Muscle of arm (tissue), 12 donors: ENCODE measurements around the gene CDK9. TPM values are rescaled to one million over a fixed set of nuclear protein-coding genes. Genes with fewer than 3 reads are reported as not detected.
"Not testable (repeated sequence)": the region's sequence is repeated elsewhere in the genome, so short reads cannot be mapped to it uniquely, and the experiment has no call there.

ENCODE experiments used
- DNase-seq: peaks from one replicate; pipeline ENCODE4 v3.0.0-alpha.2; 2013
- polyA plus RNA-seq, 12 donors: library from polyadenylated mRNA; unstranded; fragments of 120-200 nt; gene quantifications; one replicate each; pipeline ENCODE4 v1.2.1, GENCODE V29; 2013; ENCODE audit not compliant: insufficient read length in 12 of 12

The CDK9 gene
- polyA plus RNA-seq, 12 donors: 29.1 to 50.2 (median 38.6) TPM; not detected in 1

DNA sequence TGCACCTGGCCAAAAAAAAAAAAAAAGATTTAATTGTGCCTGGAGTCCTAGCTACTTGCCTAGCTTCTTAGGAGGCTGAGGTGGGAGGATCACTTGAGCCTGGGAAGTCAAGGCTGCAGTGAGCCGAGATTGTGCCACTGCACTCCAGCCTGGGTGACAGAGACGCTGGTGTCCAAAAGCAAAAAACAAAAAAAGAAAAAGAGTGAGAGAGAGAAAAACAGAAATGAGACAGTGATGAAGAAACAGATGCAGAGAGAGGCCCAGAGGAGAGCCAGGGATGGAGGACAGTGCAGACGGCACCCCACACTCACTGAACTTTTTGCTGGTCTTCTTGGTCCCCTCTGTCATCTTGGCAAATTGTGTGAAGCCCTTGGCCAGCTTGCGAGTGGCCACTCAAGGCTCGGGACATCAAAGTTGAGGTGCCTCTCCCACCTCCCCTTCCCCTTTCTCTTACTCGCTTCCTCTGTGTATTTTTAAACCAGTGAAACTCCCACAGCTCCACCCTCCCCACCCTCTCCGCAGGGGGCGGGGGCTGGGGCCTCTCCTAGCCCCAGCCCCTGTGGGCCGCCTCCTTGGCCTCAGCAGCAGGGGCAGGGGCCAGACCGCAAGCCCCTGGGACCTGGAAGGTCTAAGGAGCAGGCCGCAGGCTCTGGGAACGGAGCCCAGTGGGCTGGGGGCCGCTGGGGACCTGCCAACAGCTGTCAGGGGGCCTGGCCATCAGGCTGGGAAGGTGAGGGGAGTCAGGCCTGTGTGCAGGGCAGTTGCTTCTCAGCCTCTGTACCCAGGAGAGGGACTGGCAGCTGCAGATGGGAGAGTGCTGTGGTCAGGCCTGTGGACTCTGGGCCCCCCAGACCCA lies 7.3 kb upstream of the CDK9 start, which contains the start of gene SH2D3C:
TSS of gene SH2D3C (minus strand) at position 387 of the 856 bp plus-strand sequence. CDS start at position 348, 39 bp downstream.
- DNase-seq: no peak

DNA sequence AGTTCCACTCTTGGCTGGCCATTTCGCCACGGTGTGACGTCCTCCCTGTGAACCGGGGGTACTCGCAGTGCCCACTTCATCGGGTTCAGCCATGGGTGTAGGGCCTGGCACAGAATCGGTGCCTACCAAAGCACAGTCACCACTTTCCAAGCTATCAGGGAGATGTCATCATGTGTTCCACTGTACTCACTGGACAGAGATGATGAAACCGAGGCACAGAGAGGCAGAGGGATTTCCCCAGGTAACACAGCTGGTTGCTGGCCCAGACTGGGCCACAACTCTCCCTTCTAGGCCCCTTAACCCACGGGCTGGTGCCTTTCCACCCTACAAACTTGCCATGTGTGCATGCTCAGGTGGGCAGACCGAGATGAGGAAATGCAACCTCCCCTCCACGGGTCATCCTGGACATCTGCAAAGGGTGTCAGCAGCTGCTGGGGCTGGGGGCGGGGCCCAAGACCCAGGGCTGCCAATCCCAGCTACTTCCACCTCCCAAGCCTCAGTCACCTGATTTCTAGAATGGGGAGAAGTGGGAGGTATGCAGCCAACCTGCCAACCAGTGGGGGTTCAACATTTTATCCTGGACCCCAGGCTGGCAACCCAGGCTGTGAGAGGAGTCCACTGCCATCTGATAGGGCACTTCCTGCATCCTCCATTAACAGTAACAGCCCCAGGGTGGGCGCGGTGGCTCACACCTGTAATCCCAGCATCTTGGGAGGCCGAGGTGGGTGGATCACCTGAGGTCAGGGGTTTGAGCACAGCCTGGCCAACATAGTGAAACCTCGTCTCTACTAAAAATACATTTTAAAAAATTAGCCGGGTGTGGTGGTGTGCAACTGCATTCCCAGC lies 6.5 kb upstream of the CDK9 start:
- DNase-seq: no peak

DNA sequence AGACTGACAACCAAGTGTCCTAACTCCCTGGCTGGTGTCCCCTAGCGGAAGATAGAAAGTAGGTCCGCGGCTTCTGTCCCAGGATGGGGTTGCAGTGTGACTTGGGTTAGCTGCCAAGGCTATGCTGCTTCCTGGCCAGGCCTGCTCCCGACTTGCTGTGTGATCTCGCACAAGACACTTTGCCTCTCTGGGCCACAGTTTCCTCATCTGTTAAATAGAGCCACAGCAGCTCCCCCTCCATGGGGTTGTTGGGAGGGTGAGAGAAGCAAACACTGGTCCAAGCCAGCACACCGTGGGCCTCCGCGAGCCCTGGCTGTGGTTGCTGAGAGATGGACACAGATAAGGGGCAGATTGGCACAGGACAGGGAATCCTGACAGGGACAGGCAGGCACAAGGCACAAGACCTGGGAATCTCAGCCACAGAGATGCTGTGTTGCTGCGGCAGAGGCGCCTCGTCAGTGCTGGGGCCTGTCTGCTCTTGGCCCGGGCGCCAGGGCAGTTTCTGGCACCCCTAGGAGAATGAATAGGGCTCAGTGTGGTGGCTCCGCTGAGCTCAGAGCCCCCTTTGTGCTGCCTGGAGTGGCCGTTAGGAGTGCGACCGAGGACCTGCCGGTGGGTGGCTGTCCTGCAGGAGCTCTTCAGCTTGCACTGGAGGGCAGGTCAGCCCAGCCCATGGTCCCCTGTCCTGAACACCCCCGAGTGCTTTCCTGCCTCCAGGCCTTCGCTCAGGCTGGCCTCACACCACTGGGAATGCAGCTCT lies 5.5 kb upstream of the CDK9 start:
- no peak for DNase-seq

DNA sequence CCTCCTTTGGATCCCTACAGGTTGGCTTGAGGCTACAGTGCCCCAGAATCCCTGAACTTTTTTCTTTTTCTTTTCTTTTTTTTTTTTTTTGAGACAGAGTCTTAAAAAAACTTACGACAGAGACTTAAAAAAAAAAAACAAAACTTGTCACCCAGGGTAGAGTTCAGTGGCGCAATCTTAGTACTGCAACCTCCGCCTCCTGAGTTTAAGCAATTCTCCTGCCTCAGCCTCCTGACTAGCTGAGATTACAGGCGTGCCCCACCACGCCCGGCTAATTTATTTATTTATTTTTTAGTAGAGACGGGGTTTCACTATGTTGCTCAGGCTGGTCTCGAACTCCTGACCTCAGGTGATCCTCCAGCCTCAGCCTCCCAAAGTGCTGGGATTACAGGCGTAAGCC lies 4.9 kb upstream of the CDK9 start:
- DNase-seq: not testable (repeated sequence)

DNA sequence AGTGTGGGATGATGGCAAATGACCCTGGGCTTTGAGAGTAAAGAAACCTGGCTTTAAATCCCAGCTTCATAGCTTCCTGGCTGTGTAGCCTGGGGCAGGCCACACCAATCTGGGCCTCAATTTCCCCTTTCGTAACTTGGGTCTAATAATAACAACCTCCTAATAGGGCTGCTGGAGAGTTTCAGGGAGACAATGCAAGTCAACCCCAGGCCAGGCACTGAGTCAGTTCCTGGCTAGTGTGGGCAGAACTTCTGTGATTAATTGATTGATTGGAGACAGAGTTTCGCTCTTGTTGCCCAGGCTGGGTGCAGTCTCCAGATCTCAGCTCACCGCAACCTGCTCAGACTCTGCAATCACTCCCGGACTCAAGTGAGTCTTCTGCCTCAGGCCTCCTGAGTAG lies 4.0 kb upstream of the CDK9 start:
- no peak for DNase-seq

DNA sequence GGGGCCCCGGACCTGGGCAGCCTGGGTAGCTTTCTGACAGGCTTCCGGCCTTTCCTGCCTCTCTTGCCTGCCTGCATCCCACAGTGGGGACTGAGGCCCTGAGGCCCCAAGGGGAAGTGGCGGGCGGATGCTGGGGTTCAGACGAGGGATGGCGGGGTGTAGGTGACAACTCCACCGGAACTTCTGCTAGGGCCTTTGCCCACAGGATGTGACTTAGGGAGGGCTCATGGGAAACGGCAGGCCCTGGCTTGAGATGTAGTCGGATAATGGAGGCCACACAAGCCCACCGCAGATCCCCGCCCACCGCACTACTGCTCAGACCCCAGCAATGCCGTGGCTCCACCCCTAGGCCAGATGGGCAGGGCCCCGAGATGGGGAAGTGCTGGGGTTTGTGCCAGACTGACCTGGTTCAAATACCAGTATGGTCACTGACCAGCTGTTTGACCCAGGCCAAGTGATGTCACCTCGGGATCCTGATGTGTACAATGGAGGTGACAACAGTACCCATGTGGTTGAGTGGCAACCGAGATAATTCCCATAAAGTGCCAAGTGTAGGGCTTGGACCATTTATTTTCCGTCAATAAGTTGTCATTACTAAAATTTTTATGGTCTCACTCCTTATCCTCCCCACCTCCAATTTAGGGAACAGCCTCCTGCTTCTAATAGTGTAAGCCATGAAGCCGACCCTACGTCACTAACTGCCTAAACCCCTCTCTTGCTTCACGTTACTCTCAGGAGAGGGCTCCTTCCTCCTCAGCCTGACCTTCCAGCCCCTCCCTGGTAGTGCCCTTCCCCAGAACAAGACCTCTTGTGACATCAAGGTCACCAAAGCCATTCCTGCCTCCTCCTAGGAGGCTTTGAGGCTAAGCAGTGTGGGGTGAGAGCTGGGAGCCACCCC lies 2.5 kb upstream of the CDK9 start:
- DNase-seq: no peak

DNA sequence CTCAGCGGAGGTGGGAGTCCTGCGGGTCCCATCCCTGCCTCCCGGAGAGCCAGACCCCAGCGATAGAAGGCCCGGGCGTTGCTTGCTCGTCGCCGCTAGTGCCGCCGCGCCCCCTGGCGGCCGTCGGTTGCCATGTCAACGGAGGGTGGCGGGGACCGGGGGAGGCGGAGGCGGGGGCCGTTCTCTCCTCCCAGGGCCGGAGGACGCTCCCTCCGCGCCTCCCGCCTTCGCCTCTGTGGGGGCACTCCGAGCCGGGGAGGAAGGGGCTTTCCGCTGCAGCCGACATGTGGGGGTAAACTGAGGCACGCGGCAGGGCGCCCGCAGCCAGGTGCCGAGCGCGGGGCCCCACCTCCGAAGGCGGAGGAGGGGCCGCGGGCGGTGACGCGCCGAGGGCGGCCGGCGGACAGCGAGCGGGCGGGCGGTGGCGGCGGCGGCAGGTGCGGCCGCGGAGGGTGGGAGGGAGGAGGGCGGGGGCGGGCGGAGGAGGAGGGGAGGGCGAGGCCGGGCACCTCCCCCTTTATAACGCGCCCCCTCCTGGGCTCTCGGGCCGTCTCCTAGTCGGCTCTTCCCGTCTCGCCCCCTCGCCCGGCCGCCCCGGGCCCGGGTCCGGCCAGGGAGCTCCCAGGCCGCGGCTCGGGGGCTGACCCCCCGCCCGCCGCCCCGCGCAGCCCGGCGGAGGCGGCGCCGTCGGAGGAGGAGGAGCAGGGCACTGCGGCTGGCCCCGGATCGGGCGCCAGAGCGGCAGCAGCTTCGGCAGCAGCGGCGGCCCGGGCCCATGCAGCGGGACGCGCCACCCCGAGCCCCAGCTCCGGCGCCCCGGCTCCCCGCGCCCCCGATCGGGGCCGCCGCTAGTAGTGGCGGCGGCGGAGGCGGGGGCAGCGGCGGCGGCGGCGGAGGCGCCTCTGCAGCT lies 556 bp upstream of the CDK9 start:
- DNase-seq: peak; percentile 92

DNA sequence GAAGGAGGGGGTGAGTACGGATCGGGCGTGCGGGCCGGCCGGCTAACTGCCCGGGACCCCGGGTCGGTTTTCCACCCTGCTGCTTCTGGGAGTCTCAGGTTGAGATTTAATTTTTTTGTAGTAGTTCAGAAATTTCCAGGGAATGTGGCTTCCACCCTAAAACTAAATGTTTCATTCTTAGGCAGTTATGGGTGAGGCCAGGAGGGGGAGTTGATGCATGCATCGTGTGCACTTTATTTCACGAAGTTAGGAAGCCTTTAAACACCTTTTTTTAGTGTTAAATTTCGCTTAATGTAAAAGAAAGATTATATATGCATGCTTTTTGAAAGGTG lies 905 bp downstream of the CDK9 start:
- DNase-seq: no peak

DNA sequence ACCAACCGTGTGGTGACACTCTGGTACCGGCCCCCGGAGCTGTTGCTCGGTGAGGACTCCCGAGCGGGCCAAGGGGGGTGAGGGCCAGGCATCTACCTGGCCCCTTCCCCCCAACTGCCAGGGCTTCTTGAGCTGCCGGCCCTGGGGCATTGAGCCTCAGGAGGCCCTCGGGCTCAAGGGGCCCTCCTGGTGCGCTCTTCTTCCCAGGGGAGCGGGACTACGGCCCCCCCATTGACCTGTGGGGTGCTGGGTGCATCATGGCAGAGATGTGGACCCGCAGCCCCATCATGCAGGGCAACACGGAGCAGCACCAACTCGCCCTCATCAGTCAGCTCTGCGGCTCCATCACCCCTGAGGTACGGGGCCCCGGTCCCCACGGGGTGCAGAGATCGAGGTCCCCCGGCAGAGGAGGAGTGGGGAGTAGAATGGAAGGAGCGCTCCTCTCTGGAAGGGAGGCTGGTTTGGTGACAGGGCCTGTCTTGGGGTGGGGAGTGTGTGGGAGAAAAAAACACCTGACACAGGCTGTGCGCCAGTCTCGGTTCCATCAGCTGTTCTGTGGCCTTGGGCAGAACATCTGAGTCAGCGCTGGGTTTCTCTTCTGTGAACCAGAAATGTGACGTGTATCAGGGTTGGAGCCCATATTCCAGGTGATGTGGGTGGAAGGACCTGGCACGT lies 2.6 kb downstream of the CDK9 start:
- no peak for DNase-seq

DNA sequence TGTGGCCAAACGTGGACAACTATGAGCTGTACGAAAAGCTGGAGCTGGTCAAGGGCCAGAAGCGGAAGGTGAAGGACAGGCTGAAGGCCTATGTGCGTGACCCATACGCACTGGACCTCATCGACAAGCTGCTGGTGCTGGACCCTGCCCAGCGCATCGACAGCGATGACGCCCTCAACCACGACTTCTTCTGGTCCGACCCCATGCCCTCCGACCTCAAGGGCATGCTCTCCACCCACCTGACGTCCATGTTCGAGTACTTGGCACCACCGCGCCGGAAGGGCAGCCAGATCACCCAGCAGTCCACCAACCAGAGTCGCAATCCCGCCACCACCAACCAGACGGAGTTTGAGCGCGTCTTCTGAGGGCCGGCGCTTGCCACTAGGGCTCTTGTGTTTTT lies 3.3 kb downstream of the CDK9 start:
- no peak for DNase-seq

DNA sequence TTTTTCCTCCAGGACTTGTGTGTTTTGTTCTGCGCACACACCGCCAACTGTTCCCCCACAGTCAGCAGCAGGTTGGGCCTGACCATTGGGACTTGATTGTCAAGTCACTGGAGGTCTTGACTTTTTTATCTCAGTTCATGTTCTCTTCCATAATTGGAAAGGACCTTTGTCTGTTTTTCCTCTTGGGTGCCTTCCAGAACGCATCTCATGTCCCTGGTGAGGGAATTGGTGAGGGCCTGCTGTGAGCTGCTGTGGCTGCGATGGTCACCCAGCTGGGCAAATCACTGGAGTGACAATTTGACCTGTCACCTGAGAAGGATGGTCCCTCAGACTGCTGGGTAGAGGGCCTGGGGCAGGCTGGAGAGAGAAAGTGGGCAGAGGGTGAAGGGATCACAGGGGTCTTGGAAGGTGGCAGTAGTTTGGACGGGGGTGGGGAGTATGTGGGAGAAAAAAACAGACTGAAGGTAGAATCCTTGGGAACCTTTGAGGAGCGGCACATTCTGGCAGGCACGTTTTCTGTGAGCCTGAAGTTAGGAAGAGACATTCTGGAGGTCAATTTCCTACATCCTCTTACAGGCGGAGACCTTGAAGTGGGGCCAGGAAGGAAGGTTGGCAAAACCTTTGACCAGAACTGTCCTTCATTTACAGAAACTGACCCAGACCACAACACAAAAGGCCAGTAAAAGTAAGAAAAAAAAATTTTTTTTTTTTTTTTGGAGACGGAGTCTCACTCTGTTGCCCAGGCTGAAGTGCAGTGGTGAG lies 4.4 kb downstream of the CDK9 start:
- no peak for DNase-seq

DNA sequence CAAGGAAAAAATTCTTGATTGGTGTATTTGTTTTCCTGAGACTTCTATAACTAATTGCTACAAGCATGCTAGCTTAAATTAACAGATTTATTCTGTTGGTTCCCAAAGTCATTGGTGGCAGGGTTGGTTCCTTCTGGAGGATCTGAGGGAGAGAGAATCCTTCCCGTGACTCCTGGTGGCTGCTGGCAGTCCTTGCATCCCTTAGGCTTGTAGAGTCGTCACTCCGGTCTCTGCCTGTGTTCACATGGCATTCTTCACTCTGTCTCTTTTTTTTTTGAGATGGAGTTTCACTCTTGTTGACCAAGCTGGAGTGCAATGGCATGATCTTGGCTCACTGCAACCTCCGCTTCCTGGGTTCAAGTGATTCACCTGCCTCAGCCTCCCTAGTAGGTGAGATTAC lies 5.3 kb downstream of the CDK9 start:
- no peak for DNase-seq

DNA sequence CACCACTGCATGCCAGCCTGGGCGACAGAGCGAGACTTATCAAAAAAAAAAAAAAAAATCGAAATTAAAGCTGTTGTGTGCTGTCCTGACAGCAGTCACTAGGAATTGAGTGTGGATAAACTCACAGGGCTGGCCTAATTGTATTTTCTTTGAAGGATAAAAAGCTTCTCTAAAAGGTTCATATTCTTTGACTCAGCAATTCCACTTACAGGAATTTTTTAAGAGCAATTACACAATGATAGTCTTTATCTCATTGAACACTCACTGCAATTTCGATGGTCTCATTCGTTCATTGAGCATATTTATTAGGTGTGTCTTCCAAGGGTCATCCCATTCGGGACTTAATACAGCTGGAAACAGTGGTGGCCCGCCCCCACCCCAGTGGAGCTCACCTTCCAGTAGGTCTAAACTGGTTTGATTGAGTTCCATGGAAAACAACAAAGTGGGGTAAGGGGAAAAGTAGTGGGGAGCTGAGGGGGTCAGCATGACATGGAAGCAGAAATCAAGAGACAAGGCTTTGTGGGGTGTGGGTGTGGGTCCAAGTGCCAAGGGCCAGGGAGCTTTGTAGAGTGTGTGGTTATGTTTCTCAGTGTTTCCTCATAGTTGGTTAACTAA lies 6.7 kb downstream of the CDK9 start:
- no peak for DNase-seq

DNA sequence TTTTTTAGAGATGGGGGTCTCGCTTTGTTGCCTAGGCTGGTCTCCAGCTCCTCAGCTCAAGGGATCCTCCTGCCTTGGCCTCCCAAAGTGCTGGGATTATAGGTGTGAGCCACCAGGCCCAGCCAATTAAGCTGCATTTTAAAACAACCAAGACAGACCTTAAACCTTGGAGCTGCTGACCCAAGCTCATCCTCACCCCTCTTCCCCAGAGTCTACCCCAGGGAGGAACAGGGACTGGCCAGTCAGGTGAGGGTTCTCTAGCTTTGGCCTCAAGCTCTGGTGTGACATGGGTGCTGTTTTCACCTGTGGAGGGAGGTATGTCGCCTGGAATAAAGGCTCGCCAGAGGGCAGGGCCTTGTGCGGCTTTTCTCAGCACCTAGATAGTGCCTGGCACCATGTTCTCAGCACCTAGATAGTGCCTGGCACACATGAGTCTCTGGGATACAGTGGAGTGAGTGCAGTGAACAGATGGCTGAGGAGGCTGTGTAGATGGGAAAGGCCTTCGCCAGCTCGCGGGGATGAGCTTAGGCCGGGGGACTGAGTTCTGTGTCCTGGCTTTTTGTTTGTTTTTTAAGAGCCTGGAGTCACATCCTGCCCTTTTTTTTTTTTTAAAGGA lies 7.4 kb downstream of the CDK9 start:
- DNase-seq: no peak

DNA sequence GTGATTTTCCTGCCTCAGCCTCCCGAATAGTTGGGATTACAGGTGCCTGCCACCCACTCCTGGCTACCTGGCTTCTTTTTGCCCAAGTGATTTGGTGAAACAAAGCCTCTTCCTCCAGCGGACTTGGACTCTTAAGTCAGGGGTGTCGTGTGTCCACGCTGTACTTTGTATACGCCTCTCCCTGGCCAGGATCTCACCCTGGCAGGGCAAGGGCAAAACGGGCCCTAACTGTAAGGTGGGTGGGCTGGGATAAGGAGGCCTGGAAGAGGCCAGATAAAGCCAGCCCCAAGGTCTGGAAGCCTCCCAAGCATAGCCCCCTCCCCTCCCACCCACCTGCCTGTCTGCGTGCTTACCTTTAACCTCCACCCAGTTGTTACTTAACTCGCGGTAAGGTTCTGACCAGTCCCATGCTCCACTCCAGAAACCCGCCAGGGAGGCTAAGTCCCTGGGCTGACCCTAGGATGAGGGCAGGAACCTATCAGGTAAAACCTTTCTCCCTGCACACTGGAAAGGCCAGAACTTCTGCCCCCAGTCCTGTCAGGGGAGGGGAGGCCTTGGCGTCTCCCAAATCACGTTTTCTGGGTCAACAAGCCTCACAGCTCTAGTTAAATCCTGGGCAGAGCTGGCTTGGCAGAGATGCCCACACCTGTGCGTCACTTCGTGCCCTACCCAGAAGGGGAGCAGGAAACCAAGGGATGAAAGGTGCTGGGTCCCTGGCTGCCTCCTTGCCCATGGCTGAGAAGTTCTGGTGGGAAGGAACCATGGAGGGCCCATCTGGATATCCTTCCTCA lies 8.4 kb downstream of the CDK9 start:
- DNase-seq: no peak

DNA sequence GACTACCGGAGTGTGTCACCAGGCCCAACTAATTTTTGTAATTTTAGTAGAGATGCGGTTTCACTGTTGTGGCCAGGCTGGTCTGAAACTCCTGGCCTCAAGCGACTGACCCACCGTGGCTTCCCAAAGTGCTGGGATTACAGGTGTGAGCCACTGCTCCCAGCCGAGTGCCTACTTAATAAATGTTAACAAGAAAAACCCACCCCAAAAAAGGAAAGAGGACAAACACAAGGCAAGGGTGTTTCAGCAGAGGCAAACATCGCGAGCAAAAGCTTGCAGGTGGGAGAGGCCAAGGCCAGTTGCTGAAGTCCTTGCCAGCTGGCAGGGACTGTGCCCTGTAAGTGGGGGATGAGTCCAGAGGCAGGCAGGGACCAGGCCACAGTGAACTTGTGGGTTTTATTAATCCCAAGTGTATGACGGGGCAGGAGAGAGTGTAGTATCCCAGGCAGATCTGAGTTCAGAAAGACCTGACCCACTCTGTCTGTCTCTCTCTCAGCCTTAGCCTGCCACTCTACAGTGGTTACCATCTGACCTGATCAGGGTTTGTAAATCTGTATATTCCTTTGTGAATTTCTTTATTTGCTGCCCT lies 10.5 kb downstream of the CDK9 start:
- DNase-seq: no peak
